HL-60 (cell line): ENCODE measurements around the gene MAPK9.

ENCODE experiments used
- DNase-seq, 2 experiments: peaks; one replicate each; pipeline ENCODE4 v3.0.0-alpha.2; 2010 to 2020; ENCODE audit warnings: low read depth in 1 of 2, low spot score in 1 of 2
- H3K27ac ChIP-seq: fragments of 250-450 bp; sonication (Bioruptor Pico); replicated peaks from 2 replicates; pipeline ENCODE4 v1.5.1; 2020; ENCODE audit warnings: mild to moderate bottlenecking, moderate library complexity
- H3K27me3 ChIP-seq: fragments of 250-450 bp; sonication (Bioruptor Pico); 2 replicates; pipeline ENCODE4 v1.5.1; 2021; ENCODE audit warnings: mild to moderate bottlenecking, moderate library complexity; ENCODE audit not compliant: insufficient read depth, poor library complexity, severe bottlenecking
- H3K4me3 ChIP-seq: replicated peaks from 2 replicates; pipeline ENCODE4 v1.5.1; 2011; ENCODE audit warnings: mild to moderate bottlenecking, control low read depth, low read length; ENCODE audit not compliant: insufficient read depth
- GABPA ChIP-seq: IDR thresholded peaks from 2 replicates; pipeline ENCODE4 v1.6.1; 2012; ENCODE audit warnings: low read depth
- POLR2AphosphoS5 ChIP-seq: IDR thresholded peaks from 2 replicates; pipeline ENCODE4 v1.6.1; 2012; ENCODE audit warnings: low read depth
- SPI1 ChIP-seq: IDR thresholded peaks from 2 replicates; pipeline ENCODE4 v1.6.1; 2012; ENCODE audit warnings: low read depth, mild to moderate bottlenecking, borderline replicate concordance
- TF ChIP-seq, protein P1 (sequence below): IDR thresholded peaks from 2 replicates; pipeline ENCODE4 v1.6.1; 2012; ENCODE audit warnings: low read depth; ENCODE audit not compliant: insufficient replicate concordance
- TF ChIP-seq, protein P2 (sequence below): IDR thresholded peaks from one replicate; pipeline ENCODE4 v1.5.1; 2011; ENCODE audit warnings: low read length, control low read depth, inconsistent platforms; ENCODE audit not compliant: insufficient read depth

Gene MAPK9

DNA sequence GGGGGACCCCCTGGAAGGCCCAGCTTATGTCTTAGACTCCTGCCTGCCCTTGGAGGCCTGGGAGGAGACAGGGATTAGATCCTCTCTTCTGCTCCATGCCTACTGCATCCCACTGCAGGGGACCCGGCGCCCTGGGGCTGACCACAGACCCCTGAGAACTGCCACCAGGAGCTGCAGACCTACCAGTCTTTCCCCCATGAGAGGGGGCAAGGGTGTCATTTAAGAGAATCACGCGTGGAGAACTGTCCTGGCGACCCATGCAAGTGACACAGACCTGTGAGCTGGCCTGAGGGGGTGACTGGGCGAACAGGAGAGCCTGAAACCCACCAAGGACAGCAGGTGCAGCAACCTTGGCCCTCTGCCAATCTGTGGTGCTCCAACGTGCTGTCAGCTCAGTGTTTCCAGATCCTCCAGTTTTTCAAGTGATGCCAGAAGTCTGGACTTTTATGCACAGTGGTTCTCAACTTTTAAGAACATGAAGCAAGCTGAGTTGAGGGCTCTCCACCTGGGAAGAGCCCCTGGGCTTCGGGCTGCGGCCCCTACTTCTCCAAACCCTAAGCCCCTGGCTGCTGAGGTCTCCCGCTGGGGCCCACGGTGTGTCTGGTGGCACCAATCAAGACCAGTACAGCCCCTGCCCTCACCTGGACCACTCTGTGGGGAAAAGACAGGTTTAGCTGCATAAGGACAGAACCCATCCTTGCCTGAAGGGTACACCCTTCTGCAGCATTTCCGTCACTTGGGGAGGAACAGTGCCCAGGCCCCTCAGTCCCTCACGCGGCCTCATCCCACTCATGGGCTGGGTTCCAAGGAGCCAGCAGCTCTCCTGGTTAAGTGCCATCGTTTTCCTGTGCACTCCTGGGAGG, 43.1 kb upstream of the MAPK9 start:
- Histone ChIP-seq H3K27me3 (no peaks in the 10 kb centered on the region), H3K27ac (no peak overlapping the region), H3K4me3 (no peak overlapping the region)
- DNase-seq = no peak
- TF ChIP-seq, protein P1, sequence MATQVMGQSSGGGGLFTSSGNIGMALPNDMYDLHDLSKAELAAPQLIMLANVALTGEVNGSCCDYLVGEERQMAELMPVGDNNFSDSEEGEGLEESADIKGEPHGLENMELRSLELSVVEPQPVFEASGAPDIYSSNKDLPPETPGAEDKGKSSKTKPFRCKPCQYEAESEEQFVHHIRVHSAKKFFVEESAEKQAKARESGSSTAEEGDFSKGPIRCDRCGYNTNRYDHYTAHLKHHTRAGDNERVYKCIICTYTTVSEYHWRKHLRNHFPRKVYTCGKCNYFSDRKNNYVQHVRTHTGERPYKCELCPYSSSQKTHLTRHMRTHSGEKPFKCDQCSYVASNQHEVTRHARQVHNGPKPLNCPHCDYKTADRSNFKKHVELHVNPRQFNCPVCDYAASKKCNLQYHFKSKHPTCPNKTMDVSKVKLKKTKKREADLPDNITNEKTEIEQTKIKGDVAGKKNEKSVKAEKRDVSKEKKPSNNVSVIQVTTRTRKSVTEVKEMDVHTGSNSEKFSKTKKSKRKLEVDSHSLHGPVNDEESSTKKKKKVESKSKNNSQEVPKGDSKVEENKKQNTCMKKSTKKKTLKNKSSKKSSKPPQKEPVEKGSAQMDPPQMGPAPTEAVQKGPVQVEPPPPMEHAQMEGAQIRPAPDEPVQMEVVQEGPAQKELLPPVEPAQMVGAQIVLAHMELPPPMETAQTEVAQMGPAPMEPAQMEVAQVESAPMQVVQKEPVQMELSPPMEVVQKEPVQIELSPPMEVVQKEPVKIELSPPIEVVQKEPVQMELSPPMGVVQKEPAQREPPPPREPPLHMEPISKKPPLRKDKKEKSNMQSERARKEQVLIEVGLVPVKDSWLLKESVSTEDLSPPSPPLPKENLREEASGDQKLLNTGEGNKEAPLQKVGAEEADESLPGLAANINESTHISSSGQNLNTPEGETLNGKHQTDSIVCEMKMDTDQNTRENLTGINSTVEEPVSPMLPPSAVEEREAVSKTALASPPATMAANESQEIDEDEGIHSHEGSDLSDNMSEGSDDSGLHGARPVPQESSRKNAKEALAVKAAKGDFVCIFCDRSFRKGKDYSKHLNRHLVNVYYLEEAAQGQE = no peak
- no peak for TF ChIP-seq SPI1
- TF ChIP-seq, protein P2, sequence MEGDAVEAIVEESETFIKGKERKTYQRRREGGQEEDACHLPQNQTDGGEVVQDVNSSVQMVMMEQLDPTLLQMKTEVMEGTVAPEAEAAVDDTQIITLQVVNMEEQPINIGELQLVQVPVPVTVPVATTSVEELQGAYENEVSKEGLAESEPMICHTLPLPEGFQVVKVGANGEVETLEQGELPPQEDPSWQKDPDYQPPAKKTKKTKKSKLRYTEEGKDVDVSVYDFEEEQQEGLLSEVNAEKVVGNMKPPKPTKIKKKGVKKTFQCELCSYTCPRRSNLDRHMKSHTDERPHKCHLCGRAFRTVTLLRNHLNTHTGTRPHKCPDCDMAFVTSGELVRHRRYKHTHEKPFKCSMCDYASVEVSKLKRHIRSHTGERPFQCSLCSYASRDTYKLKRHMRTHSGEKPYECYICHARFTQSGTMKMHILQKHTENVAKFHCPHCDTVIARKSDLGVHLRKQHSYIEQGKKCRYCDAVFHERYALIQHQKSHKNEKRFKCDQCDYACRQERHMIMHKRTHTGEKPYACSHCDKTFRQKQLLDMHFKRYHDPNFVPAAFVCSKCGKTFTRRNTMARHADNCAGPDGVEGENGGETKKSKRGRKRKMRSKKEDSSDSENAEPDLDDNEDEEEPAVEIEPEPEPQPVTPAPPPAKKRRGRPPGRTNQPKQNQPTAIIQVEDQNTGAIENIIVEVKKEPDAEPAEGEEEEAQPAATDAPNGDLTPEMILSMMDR = no peak
- no peak for TF ChIP-seq POLR2AphosphoS5
- no peak for TF ChIP-seq GABPA

DNA sequence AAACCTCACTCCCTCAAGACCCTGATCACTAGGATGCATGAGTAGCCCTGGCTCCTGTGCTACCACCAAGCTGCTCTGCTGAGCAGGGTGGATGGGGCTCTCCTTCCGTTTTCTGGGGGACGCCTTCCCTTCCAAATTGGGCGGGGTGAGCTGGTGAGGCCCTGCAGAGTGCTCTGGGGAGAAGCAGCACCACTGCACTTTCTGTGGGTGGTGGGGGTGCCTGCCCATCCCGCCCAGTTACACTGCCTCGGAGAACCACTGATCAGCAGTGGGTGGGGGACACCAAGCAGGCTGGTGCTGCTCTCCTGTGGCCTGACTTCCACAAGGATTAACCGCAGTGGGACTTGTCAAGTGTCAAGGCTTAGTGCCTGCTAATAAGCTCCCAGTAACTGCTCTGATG, 42.3 kb upstream of the MAPK9 start:
- no peak for DNase-seq
- TF ChIP-seq, protein P2 = no peak
- TF ChIP-seq POLR2AphosphoS5 (no peak), GABPA (no peak), SPI1 (no peak)
- TF ChIP-seq, protein P1 = no peak
- H3K27ac ChIP-seq = no peak overlapping the region

DNA sequence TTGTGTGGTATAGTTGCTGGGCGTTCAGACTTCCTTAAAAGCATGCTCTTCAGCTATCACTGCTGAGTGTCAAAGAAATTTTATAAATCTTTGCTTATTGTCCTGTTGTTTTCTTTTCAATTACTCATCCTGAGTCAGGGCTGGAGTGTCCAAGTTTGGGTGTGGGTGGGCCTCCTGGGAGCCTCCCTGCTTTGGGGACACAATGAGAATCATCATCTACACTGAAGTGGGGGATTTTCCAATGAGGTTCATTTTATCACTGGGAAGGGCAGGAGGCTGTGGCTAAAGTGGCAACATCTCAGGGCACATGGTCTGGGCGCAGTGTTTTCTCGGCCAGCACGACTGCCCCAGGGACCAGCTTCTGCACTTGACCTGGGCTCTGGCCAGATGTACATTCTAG, 41.8 kb upstream of the MAPK9 start:
- no peak overlapping the region for H3K4me3 ChIP-seq
- H3K27ac ChIP-seq = no peak overlapping the region
- H3K27me3 ChIP-seq = no peaks in the 10 kb centered on the region
- TF ChIP-seq GABPA (no peak), POLR2AphosphoS5 (no peak), SPI1 (no peak)
- TF ChIP-seq, protein P1 = no peak
- TF ChIP-seq, protein P2 = no peak
- no peak for DNase-seq

More for the DNA sequence above, 42.3 kb upstream of the MAPK9 start:
- Histone ChIP-seq H3K4me3 (no peak overlapping the region), H3K27me3 (no peaks in the 10 kb centered on the region)
